ENCODE measurements around the gene ACOD1.

DNA sequence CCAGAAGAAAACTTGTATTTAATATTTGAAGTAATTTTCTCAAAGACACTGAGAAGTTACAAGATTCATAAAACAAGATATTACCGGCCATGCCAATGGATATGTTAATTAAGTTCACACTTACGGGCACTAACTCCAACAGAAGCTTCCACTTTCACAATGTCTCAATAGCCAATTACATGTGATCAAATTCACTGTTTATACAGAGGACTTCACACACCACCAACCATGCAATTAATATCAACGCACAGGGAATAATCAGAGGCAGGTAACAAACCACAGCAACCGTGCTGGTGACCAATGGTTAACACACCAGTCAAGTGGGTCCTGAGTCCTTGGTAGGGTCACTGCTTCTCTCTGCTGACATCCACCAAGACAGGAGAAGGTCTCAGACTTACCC, 5.9 kb upstream of the ACOD1 start:
- TF ChIP-seq, protein P1, sequence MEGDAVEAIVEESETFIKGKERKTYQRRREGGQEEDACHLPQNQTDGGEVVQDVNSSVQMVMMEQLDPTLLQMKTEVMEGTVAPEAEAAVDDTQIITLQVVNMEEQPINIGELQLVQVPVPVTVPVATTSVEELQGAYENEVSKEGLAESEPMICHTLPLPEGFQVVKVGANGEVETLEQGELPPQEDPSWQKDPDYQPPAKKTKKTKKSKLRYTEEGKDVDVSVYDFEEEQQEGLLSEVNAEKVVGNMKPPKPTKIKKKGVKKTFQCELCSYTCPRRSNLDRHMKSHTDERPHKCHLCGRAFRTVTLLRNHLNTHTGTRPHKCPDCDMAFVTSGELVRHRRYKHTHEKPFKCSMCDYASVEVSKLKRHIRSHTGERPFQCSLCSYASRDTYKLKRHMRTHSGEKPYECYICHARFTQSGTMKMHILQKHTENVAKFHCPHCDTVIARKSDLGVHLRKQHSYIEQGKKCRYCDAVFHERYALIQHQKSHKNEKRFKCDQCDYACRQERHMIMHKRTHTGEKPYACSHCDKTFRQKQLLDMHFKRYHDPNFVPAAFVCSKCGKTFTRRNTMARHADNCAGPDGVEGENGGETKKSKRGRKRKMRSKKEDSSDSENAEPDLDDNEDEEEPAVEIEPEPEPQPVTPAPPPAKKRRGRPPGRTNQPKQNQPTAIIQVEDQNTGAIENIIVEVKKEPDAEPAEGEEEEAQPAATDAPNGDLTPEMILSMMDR (optimal IDR thresholded peaks at IDR 0.05 in 1 of 3, IDR thresholded peaks at IDR 0.05 in 1 of 3, conservative IDR thresholded peaks at IDR 0.05 in 1 of 3; ENCODE audit: extremely low read depth in 1 of 3, insufficient read depth in 2 of 3, low read length in 3 of 3), result no peak
- TF ChIP-seq EZH2 (IDR thresholded peaks at IDR 0.05; ENCODE audit: low read length), result no peak

All from keratinocyte (primary cell).